SU-DHL-6 (cell line): ENCODE data around the gene SLC8A2.

Experiments used
- H2AFZ ChIP-seq: fragments of 200-600 bp; sonication (generic); 2 replicates; pipeline ENCODE4 v1.6.1; 2014; ENCODE audit warnings: low read depth, mild to moderate bottlenecking, moderate library complexity, mixed read lengths, antibody characterized with exemption, low read length; ENCODE audit not compliant: severe bottlenecking
- H3F3A ChIP-seq: fragments of 200-600 bp; shearing (Covaris generic); 2 replicates; pipeline ENCODE4 v1.6.0; 2016; ENCODE audit warnings: antibody characterized with exemption, mild to moderate bottlenecking; ENCODE audit not compliant: insufficient read depth
- H3K27ac ChIP-seq: fragments of 200-600 bp; sonication (generic); 2 replicates; pipeline ENCODE4 v1.5.1; 2016; ENCODE audit warnings: low read depth, mild to moderate bottlenecking, low read length, moderate library complexity, mixed read lengths
- H3K27me3 ChIP-seq: fragments of 200-600 bp; sonication (generic), shearing (Covaris generic); 2 replicates; pipeline ENCODE4 v1.6.0; 2014; ENCODE audit warnings: mild to moderate bottlenecking, low read length
- H3K36me3 ChIP-seq: fragments of 200-600 bp; sonication (generic); 2 replicates; pipeline ENCODE4 v1.6.1; 2014; ENCODE audit warnings: mild to moderate bottlenecking, low read length, mixed read lengths
- H3K4me2 ChIP-seq: fragments of 300-600, 200-600 bp; shearing (Covaris generic), sonication (generic); 2 replicates; pipeline ENCODE4 v1.6.0; 2014; ENCODE audit warnings: low read length, low read depth, mild to moderate bottlenecking; ENCODE audit not compliant: poor library complexity, severe bottlenecking
- H3K4me3 ChIP-seq: fragments of 200-600 bp; sonication (generic); 2 replicates; pipeline ENCODE4 v1.5.1; 2014; ENCODE audit warnings: antibody characterized with exemption, low read length, mild to moderate bottlenecking, mixed read lengths; ENCODE audit not compliant: insufficient read depth, poor library complexity, severe bottlenecking
- H3K79me2 ChIP-seq: fragments of 200-600 bp; sonication (generic); 2 replicates; pipeline ENCODE4 v1.6.1; 2014; ENCODE audit warnings: mild to moderate bottlenecking, low read length, moderate library complexity; ENCODE audit not compliant: insufficient read depth
- H3K9ac ChIP-seq: fragments of 200-600 bp; sonication (generic); 2 replicates; pipeline ENCODE4 v1.7.0; 2014; ENCODE audit warnings: mild to moderate bottlenecking, low read length
- H3K9me2 ChIP-seq: fragments of 200-600 bp; sonication (generic); replicated peaks from 2 replicates; pipeline ENCODE4 v1.6.1; 2014; ENCODE audit warnings: low read length; ENCODE audit not compliant: insufficient read depth
- H3K9me3 ChIP-seq: fragments of 200-600 bp; sonication (generic); 2 replicates; pipeline ENCODE4 v1.6.1; 2014; ENCODE audit warnings: low read length, mixed read lengths; ENCODE audit not compliant: insufficient read depth
- H4K20me1 ChIP-seq: fragments of 200-600 bp; sonication (generic); 2 replicates; pipeline ENCODE4 v1.6.1; 2014; ENCODE audit warnings: low read depth, mild to moderate bottlenecking, antibody characterized with exemption, low read length, moderate library complexity, mixed read lengths
- CTCF ChIP-seq: fragments of 200-600 bp; sonication (generic); IDR thresholded peaks from one replicate; pipeline ENCODE4 v1.5.1; 2017; ENCODE audit warnings: antibody characterized with exemption, mild to moderate bottlenecking, low read length, moderate library complexity; ENCODE audit not compliant: insufficient read depth, poor library complexity, severe bottlenecking
- EZH2phosphoT487 ChIP-seq: fragments of 200-600 bp; sonication (generic), shearing (Covaris generic); conservative IDR thresholded peaks from 2 replicates; pipeline ENCODE4 v1.6.1; 2018; ENCODE audit warnings: mild to moderate bottlenecking, antibody characterized with exemption, low read length, moderate library complexity, mixed read lengths

Gene SLC8A2

GRCh38 chr19:47507924-47508553 lies 36.3 kb upstream of the SLC8A2 start:
- Histone ChIP-seq H4K20me1 (no peaks in the 10 kb centered on the region), H3K27ac (no peak overlapping the region), H3K79me2 (peaks cover 60% of the 10 kb centered on the region)

GRCh38 chr19:47507012-47507411 lies 35.3 kb upstream of the SLC8A2 start:
- Histone ChIP-seq H3F3A (no peaks in the 10 kb centered on the region), H3K36me3 (no peaks in the 10 kb centered on the region), H2AFZ (no peak overlapping the region), H4K20me1 (no peaks in the 10 kb centered on the region), H3K27me3 (no peaks in the 10 kb centered on the region), H3K4me2 (no peak overlapping the region), H3K27ac (no peak overlapping the region), H3K79me2 (peaks cover 50% of the 10 kb centered on the region; the same call in 1 of the 2 replicates), H3K9ac (no peak overlapping the region), H3K9me2 (no peaks in the 10 kb centered on the region), H3K4me3 (no peak overlapping the region), H3K9me3 (no peaks in the 10 kb centered on the region)
- TF ChIP-seq EZH2phosphoT487 (no peak), CTCF (no peak)

More at GRCh38 chr19:47507924-47508553, 36.3 kb upstream of the SLC8A2 start:
- H3F3A ChIP-seq = no peaks in the 10 kb centered on the region
- no peaks in the 10 kb centered on the region for H3K9me3 ChIP-seq
- H3K4me3 ChIP-seq = no peak overlapping the region
- H2AFZ ChIP-seq = no peak overlapping the region
- H3K9me2 ChIP-seq = no peaks in the 10 kb centered on the region
- no peaks in the 10 kb centered on the region for H3K36me3 ChIP-seq
- H3K27me3 ChIP-seq = no peaks in the 10 kb centered on the region
- H3K4me2 ChIP-seq = no peak overlapping the region
- H3K9ac ChIP-seq = no peak overlapping the region
- no peak for TF ChIP-seq EZH2phosphoT487
- TF ChIP-seq CTCF = no peak

- Histone ChIP-seq H3K27me3 (no peaks in the 10 kb centered on the region), H3K4me2 (no peak overlapping the region), H3K9me2 (no peaks in the 10 kb centered on the region), H3K9me3 (no peaks in the 10 kb centered on the region), H2AFZ (no peak overlapping the region), H3K36me3 (no peaks in the 10 kb centered on the region), H3K27ac (no peak overlapping the region), H3K9ac (no peak overlapping the region), H3F3A (no peaks in the 10 kb centered on the region), H4K20me1 (no peaks in the 10 kb centered on the region), H3K79me2 (peaks cover 45% of the 10 kb centered on the region; the same call in 1 of the 2 replicates), H3K4me3 (no peak overlapping the region)
- TF ChIP-seq CTCF (no peak), EZH2phosphoT487 (no peak)
These were observed 34.8 kb upstream of the SLC8A2 start for GRCh38 chr19:47506459-47506858.
